ENCODE results near the gene NDRG3.

The NDRG3 gene

GRCh38 chr20:36620917-36621316, 125.0 kb downstream of the NDRG3 start:
- TF ChIP-seq CTCF (IDR thresholded peaks at IDR 0.05; ENCODE audit: low read length), result no peak
- Histone ChIP-seq H3K27me3 (ENCODE audit: insufficient read depth, low read length) (no peaks in the 10 kb centered on the region), H3K4me3 (ENCODE audit: low read depth, low read length, poor library complexity, severe bottlenecking) (no peak overlapping the region), H3K79me2 (ENCODE audit: insufficient read depth, low read length) (no peaks in the 10 kb centered on the region), H3K9me3 (ENCODE audit: low read length) (no peaks in the 10 kb centered on the region), H4K20me1 (ENCODE audit: insufficient read depth, low read length) (no peaks in the 10 kb centered on the region), H3K36me3 (ENCODE audit: insufficient read depth, low read length) (no peaks in the 10 kb centered on the region), H3K4me1 (ENCODE audit: insufficient read depth, low read length, severe bottlenecking) (no peaks in the 10 kb centered on the region), H3F3A (ENCODE audit: insufficient read depth, low read length) (no peaks in the 10 kb centered on the region), H3K27ac (ENCODE audit: low read depth, low read length, poor library complexity, severe bottlenecking) (no peak overlapping the region), H2AFZ (ENCODE audit: low read length) (no peak overlapping the region), H3K9ac (ENCODE audit: low read length) (no peak overlapping the region), H3K4me2 (ENCODE audit: low read length) (no peak overlapping the region), H3K9me2 (ENCODE audit: low read depth, low read length) (no peaks in the 10 kb centered on the region)

- Histone ChIP-seq H2AFZ (ENCODE audit: low read length) (no peak overlapping the region), H3K9ac (ENCODE audit: low read length) (no peak overlapping the region), H4K20me1 (ENCODE audit: insufficient read depth, low read length) (no peaks in the 10 kb centered on the region)
Observed at GRCh38 chr20:36614781-36615557, 130.9 kb downstream of the NDRG3 start.

GRCh38 chr20:36613974-36614373, 131.9 kb downstream of the NDRG3 start:
- peaks cover 62% of the 10 kb centered on the region for H3K36me3 ChIP-seq (ENCODE audit: insufficient read depth, low read length)
- H3F3A ChIP-seq (ENCODE audit: insufficient read depth, low read length), result no peaks in the 10 kb centered on the region

More at GRCh38 chr20:36614781-36615557, 130.9 kb downstream of the NDRG3 start:
- Histone ChIP-seq H3K4me2 (ENCODE audit: low read length) (no peak overlapping the region), H3K4me1 (ENCODE audit: insufficient read depth, low read length, severe bottlenecking) (no peaks in the 10 kb centered on the region), H3F3A (ENCODE audit: insufficient read depth, low read length) (no peaks in the 10 kb centered on the region), H3K27me3 (ENCODE audit: insufficient read depth, low read length) (no peaks in the 10 kb centered on the region), H3K9me3 (ENCODE audit: low read length) (no peaks in the 10 kb centered on the region), H3K79me2 (ENCODE audit: insufficient read depth, low read length) (no peaks in the 10 kb centered on the region), H3K9me2 (ENCODE audit: low read depth, low read length) (no peaks in the 10 kb centered on the region), H3K27ac (ENCODE audit: low read depth, low read length, poor library complexity, severe bottlenecking) (no peak overlapping the region), H3K36me3 (ENCODE audit: insufficient read depth, low read length) (peaks cover 53% of the 10 kb centered on the region), H3K4me3 (ENCODE audit: low read depth, low read length, poor library complexity, severe bottlenecking) (no peak overlapping the region)
- TF ChIP-seq CTCF (IDR thresholded peaks at IDR 0.05; ENCODE audit: low read length) (no peak), EZH2 (IDR thresholded peaks at IDR 0.05; ENCODE audit: borderline replicate concordance, low read length) (no peak)

More at GRCh38 chr20:36613974-36614373, 131.9 kb downstream of the NDRG3 start:
- Histone ChIP-seq H3K9ac (ENCODE audit: low read length) (no peak overlapping the region), H3K9me3 (ENCODE audit: low read length) (no peaks in the 10 kb centered on the region), H3K4me3 (ENCODE audit: low read depth, low read length, poor library complexity, severe bottlenecking) (no peak overlapping the region), H3K4me1 (ENCODE audit: insufficient read depth, low read length, severe bottlenecking) (no peaks in the 10 kb centered on the region), H3K27me3 (ENCODE audit: insufficient read depth, low read length) (no peaks in the 10 kb centered on the region), H3K9me2 (ENCODE audit: low read depth, low read length) (no peaks in the 10 kb centered on the region), H2AFZ (ENCODE audit: low read length) (no peak overlapping the region), H3K27ac (ENCODE audit: low read depth, low read length, poor library complexity, severe bottlenecking) (no peak overlapping the region), H3K79me2 (ENCODE audit: insufficient read depth, low read length) (no peaks in the 10 kb centered on the region), H4K20me1 (ENCODE audit: insufficient read depth, low read length) (no peaks in the 10 kb centered on the region), H3K4me2 (ENCODE audit: low read length) (no peak overlapping the region)
- TF ChIP-seq CTCF (IDR thresholded peaks at IDR 0.05; ENCODE audit: low read length), result no peak
- TF ChIP-seq EZH2 (IDR thresholded peaks at IDR 0.05; ENCODE audit: borderline replicate concordance, low read length), result no peak

Data from OCI-LY1 (cell line).